C4-2B (cell line): ENCODE measurements around the gene TMC5.

ENCODE experiments used
- ZFX ChIP-seq: fragments of 450-650 bp; IDR thresholded peaks from 2 replicates; pipeline ENCODE4 v1.6.1; 2017
- TF ChIP-seq, protein P1 (sequence below): fragments of 450-650 bp; conservative IDR thresholded peaks from 2 replicates; pipeline ENCODE4 v1.5.1; 2017; ENCODE audit warnings: mild to moderate bottlenecking

DNA sequence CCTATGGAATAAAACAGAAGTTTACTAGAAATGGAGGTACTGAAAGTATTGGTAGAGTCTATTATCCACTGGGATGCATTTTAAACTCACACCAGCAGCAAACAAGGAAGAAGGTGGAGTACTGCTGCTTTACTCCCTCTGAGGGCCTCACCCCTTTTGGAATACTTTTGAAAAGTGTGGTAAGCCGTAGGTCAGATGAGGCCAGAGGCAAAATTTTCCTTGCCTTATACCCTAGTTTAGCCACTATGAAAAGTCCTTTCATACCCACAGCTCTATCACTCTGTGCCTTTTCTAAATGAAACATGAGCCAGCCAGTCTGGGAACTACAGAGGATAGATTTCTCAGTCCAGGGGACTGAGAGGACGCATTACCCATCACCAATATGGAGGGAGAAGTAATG, 90.2 kb downstream of the TMC5 start:
- TF ChIP-seq, protein P1, sequence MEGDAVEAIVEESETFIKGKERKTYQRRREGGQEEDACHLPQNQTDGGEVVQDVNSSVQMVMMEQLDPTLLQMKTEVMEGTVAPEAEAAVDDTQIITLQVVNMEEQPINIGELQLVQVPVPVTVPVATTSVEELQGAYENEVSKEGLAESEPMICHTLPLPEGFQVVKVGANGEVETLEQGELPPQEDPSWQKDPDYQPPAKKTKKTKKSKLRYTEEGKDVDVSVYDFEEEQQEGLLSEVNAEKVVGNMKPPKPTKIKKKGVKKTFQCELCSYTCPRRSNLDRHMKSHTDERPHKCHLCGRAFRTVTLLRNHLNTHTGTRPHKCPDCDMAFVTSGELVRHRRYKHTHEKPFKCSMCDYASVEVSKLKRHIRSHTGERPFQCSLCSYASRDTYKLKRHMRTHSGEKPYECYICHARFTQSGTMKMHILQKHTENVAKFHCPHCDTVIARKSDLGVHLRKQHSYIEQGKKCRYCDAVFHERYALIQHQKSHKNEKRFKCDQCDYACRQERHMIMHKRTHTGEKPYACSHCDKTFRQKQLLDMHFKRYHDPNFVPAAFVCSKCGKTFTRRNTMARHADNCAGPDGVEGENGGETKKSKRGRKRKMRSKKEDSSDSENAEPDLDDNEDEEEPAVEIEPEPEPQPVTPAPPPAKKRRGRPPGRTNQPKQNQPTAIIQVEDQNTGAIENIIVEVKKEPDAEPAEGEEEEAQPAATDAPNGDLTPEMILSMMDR: no peak
- no peak for TF ChIP-seq ZFX
